Cerebellar cortex (tissue), 1 donor: Measurements from ENCODE around the gene KIF6.

Source experiments
- DNase-seq: peaks from one replicate; pipeline ENCODE4 v3.0.0-alpha.2; 2015; ENCODE audit warnings: low spot score

KIF6 gene

GRCh38 chr6:39599341-39599740 is 125.9 kb downstream of the KIF6 start:
- no peak for DNase-seq

GRCh38 chr6:39594285-39594684 is 130.9 kb downstream of the KIF6 start:
- DNase-seq, result no peak

- no peak for DNase-seq
Observed at GRCh38 chr6:39593646-39594045, 131.6 kb downstream of the KIF6 start.

DNA sequence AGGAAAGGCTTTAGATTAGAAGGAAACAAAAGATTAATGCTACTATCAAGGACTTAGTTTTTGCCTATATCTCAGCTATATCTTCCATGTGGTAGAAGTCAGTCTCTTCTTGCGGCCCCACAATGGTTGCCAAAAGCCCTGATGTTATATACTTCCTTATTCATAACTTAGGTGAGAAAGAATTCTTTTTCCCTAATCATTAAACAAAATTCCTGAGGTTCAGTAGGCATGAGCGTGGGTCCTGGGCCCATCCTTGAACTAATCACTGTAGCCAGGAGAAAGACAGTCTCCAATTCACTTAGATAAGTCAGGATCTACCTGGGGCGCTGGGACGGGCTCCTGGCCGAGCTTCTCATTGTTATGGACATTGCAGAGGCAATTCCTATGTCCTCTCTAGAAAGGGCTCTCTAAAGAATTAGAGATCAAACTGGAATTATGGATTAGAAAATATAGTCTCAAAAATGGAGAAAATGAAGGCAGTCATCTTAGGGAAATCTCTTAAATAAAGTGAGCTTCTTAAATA is 134.3 kb downstream of the KIF6 start:
- DNase-seq, result no peak

- no peak for DNase-seq
Observed at GRCh38 chr6:39587080-39587479, 138.1 kb downstream of the KIF6 start.

DNA sequence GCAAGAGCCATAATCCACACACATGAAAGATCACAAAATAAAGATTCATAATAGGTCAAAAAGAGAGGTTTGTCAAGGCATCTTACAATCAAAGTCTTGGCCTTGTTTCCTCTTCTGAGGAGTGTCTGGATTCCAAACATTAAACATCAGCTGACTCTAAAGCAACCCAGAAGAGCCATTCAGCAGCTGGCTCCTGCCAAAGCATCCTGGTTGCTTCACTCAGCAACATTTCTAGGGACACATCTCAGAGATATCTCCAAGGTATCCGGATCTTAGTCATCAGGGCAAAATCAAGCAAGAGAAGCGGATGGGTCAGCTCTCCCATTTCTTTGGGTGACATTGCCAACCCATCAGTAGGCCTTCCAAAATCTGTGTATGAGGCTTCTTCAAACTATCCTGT is 139.6 kb downstream of the KIF6 start:
- DNase-seq, result no peak

DNA sequence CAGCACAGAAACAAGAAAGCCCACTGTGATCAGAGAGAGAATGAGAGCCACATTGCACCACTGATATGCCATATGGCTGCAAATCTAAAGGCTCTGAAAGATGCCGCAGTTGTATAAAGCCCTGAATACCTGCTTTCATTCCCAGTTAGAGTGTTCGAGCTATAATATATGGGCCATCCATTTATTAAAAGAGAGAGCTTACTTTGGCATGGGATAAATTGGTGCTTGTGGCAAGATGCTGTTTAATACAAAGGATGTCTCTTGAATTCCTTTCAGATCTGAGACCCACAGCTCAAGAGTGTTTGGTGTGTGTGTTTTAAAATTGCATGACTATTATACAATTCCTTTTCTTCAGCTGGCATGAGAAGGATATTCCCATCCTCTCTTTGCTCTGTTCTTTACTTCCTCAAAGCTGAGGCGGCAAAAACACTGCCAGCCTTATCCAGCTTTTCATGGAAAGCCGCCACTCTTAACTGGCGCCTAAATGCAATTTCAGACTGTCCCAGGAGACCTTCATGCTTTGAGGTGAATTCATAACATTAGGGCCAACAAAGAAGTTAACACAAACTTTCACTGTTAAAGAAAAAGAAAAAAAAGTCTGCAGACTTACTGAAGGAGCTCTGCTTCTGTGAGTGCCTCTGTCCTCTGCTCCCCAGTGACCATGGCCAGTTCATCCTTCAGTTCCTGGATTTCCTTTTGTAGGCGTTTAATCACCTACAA is 147.6 kb downstream of the KIF6 start:
- DNase-seq, result no peak

- no peak for DNase-seq
Observed at GRCh38 chr6:39576556-39577303, 148.5 kb downstream of the KIF6 start.

- DNase-seq, result no peak
Observed at GRCh38 chr6:39574991-39575390, 150.2 kb downstream of the KIF6 start.

DNA sequence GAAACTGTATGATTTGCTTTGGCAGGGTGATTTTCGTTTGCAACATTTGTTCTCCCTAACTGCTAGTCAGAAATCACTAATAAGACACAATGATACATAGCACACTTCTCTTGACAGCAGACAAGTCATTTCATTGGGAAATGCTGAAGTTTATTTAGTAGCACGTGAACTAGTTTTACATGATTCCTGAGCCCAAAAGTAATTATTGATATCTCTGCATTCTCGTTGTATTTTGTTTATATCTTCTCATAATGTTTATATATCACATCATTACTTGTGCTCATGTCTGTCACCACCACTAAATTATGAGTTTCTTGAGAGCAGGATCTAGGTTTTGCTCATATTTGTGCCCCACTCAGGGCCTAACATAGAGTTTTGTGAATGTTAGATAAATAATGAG is 151.7 kb downstream of the KIF6 start:
- DNase-seq, result no peak

DNA sequence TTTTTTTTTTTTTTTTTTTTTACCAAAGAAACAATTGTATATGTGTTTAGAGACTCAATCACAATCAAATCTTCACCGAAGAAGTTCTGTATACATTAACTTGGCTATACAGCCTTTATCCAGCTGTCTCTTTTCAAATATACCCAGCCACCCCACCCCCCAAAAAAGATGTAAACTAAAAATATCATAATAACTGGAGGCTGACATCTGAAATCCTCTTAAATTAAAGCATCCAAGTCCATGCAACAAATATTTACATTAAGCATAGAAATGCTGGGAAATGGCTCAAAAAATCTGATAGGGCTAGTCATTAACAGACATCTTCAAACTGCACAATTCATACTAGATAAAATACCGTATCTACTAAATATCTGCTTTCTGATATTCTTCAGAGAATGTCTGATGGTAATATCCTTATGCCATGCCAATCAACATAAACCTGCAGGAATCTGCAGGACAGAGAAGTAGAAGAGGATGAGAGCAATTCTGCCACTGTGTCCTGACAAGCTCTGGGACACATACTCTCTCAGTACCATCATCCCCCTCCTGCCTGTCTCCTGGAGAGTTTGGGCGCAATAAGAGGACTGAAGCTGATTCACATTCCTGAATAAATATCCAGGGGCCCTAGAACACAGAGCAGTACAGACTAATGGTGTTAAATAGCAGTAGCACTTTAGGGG is 152.4 kb downstream of the KIF6 start:
- no peak for DNase-seq

GRCh38 chr6:39568896-39569295 is 156.3 kb downstream of the KIF6 start:
- no peak for DNase-seq

DNA sequence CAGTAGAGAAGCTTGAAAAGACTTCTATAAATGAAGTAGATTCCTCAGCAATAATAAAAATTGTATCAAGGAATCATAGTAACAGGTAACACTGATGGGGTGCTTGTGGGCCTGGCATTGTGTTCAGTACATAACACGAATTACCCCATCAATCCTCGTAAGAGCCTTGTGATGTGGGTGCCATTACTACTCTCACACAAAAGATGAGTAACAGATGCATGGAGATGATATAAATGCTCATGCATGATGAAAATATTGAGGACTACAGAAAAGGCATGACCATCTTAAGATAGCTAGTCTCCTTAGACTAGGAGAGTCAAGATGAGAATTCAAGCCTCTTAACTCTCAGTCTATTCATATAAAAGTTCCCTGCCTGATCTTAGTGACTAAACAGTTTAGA is 158.1 kb downstream of the KIF6 start:
- no peak for DNase-seq

DNA sequence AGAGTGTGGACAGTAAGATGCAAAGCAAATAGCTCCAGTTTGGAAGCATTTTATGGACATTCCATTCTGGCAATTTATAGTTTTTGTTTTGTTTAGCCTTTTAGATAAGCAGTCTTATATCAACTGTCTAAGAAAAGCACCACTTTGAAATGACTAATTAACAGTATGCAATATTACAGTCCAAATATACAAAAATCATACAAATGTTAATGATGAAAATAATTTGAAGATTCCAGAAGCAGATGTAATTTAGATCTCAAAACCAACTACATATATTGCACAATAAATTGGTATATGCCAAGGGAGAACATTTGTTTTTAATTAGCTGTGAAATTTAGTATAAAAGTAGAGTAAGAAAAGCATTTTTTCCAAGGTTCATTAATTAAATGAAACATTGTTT is 158.8 kb downstream of the KIF6 start:
- no peak for DNase-seq

GRCh38 chr6:39565956-39566355 is 159.3 kb downstream of the KIF6 start:
- no peak for DNase-seq

DNA sequence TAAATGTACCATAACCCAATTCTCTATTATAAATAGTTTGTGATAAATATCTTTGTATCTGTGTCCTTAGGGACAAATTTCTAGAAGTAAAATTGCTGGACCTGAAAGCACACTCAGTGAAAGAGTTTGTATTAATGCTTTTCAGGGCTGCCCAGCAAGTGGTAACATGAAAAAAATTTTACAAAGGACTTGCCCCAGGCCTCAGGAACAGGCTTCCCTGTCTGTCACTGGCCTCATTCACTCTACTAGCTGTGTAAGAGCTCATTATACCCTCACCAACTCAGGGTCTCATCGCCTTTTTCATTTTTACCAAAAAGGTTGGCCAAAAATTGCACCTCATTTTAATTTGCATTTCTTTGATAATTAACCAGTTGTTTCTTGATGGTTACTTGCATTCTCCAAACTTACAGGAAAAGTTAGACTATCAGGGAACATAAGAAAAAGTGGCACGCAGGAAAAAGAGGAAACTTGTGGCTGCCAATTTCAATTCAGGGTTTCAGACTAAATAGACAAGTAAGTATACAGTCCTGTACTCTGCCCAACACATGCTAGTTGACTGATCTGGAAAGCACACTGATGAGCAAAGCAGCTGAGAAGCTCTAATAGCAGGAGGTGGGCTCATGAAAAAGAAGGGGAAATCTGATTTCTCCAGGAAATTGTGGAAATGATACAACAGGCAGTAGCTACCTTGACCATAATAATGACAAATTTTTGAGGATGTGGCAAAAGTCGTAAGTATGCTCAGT is 161.5 kb downstream of the KIF6 start:
- DNase-seq, result no peak

DNA sequence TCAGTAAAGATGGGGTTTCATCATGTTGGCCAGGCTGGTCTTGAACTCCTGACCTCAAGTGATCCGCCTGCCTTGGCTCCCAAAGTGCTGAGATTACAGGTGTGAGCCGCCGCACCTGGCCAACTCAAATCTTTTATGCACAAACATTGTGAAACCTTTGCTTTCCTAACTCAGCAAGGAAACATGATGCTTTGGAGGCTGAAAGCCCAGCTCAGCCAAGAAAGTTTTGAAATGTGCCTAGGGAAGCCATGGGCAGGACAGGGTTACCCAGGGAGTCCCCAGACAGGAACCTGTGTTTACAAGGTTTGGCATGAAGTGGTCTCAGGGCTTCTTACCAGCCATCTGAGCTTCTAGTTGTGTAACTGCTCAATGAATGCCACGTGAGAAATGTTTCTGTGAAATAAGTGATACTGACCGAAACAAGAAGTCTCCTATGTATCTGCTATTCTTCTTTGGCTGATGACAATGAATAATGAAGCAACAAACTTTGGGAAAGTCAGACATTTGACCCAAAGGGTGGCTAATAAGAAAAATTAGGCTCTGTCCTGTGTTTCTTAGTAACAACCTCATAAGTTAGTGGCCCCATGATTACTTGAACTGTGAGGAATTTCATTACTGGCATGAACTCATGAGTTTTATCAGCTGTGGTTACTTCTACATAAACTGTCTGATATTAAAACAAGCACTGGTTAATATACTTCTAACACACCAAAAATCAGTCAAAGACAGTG is 163.5 kb downstream of the KIF6 start:
- DNase-seq, result no peak

DNA sequence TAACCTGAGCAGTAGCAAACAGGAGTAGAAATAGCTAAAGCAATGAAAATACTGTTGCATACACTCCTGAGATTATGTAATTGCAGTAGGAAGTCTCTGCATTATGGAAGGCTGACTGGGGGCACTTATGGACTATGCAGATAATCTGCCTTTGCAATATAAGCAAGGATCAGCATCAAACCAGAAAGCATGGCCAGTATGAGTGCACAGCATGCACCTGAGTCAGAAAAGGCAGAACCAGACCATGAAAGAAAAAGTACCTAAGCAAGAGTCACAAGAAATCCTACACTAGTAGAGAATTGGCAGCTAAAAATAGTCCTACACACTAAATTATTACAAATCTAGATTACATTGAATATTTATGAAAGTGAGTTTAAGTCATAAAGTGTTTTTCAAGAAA is 164.3 kb downstream of the KIF6 start:
- DNase-seq, result no peak

DNA sequence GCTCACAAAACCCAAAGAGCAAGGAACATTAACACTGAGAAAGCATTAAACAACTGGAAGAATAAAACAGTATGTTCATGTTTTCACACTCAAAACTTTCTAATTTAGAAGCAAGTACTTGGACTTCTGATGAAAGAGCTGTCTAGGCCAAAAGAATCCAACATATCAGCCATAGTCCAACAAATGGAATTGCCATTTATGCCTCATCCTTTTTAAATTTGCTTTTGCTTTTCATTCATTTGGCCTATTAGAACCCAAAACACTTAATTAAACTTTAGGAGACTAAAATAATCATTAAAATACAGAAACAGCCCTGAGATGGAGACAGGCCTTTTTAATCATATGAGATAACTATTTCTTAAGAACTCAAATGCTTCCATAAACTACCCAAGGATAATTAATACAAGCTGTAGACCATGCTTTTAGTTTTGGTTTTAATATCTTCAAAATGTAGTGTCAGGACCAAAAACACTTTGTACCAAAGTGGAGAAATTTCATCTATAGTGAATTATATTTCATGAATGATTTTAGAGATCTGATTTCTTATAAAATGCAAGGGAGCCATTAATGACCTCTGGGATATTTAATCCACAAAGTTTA is 166.5 kb downstream of the KIF6 start:
- no peak for DNase-seq

- DNase-seq, result no peak
Observed at GRCh38 chr6:39558079-39558478, 167.1 kb downstream of the KIF6 start.

DNA sequence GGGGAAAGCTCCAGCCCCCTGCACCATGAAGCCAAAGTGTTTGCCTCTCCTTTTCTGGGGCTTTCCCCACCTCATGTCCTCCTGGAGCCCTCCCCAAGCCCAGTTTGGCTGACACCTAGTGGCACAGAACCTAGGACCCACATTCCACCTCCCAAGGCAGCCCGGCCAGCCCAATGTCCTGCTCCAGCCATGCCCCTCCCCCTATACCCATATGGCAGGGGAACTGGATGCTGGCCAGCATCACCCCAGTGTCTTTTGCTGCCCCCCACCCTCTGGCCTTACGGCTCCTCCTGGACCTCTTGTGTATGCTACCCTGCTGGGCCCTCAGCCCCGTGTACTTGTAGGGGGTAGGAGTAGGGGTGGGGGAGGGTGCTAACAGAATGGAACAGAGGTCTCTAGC is 170.1 kb downstream of the KIF6 start:
- no peak for DNase-seq
